GM21526 (cell line): Measurements from ENCODE around the gene ZBED4.
"Not testable (repeated sequence)": the region's sequence is repeated elsewhere in the genome, so short reads cannot be mapped to it uniquely, and the experiment has no call there.

Source experiments
- ATAC-seq: cut with Tn5 transposase; IDR thresholded peaks from one replicate; pipeline ENCODE4 v1.9.1; 2021; ENCODE audit warnings: moderate library complexity; ENCODE audit not compliant: unreplicated experiment, low FRiP score

ZBED4 gene

GRCh38 chr22:49852898-49853894 is at the start of gene ZBED4:
ZBED4 (plus strand) TSS chr22:49853844; CDS start chr22:49883663, 29,819 bp downstream.
- peak; percentile 67 for ATAC-seq

GRCh38 chr22:49807129-49807528 is 46.5 kb upstream of the ZBED4 start:
- no peak for ATAC-seq

- no peak for ATAC-seq
These were observed 45.6 kb upstream of the ZBED4 start for GRCh38 chr22:49807780-49808708.

- no peak for ATAC-seq
These were observed 43.2 kb upstream of the ZBED4 start for GRCh38 chr22:49810363-49811019.

- no peak for ATAC-seq
These were observed 42.4 kb upstream of the ZBED4 start for GRCh38 chr22:49811020-49811791.

- no peak for ATAC-seq
These were observed 40.8 kb upstream of the ZBED4 start for GRCh38 chr22:49812838-49813237.

- ATAC-seq, result no peak
These were observed 39.4 kb upstream of the ZBED4 start for GRCh38 chr22:49814164-49814686.

- ATAC-seq, result no peak
These were observed 38.8 kb upstream of the ZBED4 start for GRCh38 chr22:49814856-49815255.

- no peak for ATAC-seq
These were observed 38.0 kb upstream of the ZBED4 start for GRCh38 chr22:49815641-49816091.

- no peak for ATAC-seq
These were observed 36.3 kb upstream of the ZBED4 start for GRCh38 chr22:49817359-49817758.

GRCh38 chr22:49820984-49821383 is 32.7 kb upstream of the ZBED4 start:
- ATAC-seq, result no peak

- ATAC-seq, result not testable (repeated sequence)
These were observed 31.9 kb upstream of the ZBED4 start for GRCh38 chr22:49821741-49822140.

GRCh38 chr22:49823289-49824045 is 30.2 kb upstream of the ZBED4 start:
- no peak for ATAC-seq

GRCh38 chr22:49824185-49824925 is 29.3 kb upstream of the ZBED4 start:
- ATAC-seq, result no peak

GRCh38 chr22:49824936-49825335 is 28.7 kb upstream of the ZBED4 start:
- no peak for ATAC-seq

GRCh38 chr22:49825436-49825835 is 28.2 kb upstream of the ZBED4 start:
- ATAC-seq, result no peak

- no peak for ATAC-seq
These were observed 27.6 kb upstream of the ZBED4 start for GRCh38 chr22:49825944-49826602.
